Fibroblast of lung (primary cell): ENCODE results near the gene RTN4. TPM values are rescaled to one million over a fixed set of nuclear protein-coding genes. Genes with fewer than 3 reads are reported as not detected.
"Not testable (repeated sequence)": the region's sequence is repeated elsewhere in the genome, so short reads cannot be mapped to it uniquely, and the experiment has no call there.

ENCODE experiments used
- DNase-seq, 2 donors: peaks; one replicate each; pipeline versions ENCODE4 v3.0.0 to v3.0.0-alpha.2; 2010; ENCODE audit warnings: low read depth in 2 of 2
- H2AFZ ChIP-seq: 2 replicates; pipeline ENCODE4 v1.5.1; 2012; ENCODE audit warnings: low read length, control low read depth, inconsistent platforms
- H3K27ac ChIP-seq: 2 replicates; pipeline ENCODE4 v1.5.1; 2011; ENCODE audit warnings: low read length, control low read depth; ENCODE audit not compliant: insufficient read depth
- H3K27me3 ChIP-seq: 2 replicates; pipeline ENCODE4 v1.5.1; 2011; ENCODE audit warnings: mild to moderate bottlenecking, low read length; ENCODE audit not compliant: control insufficient read depth, insufficient read depth
- H3K36me3 ChIP-seq: 2 replicates; pipeline ENCODE4 v1.5.1; 2011; ENCODE audit warnings: low read length; ENCODE audit not compliant: control insufficient read depth, insufficient read depth
- H3K4me1 ChIP-seq: 2 replicates; pipeline ENCODE4 v1.5.1; 2011; ENCODE audit warnings: low read length; ENCODE audit not compliant: control insufficient read depth, insufficient read depth; ENCODE audit errors: extremely low read depth
- H3K4me2 ChIP-seq: 2 replicates; pipeline ENCODE4 v1.5.1; 2011; ENCODE audit warnings: low read length, control low read depth; ENCODE audit not compliant: insufficient read depth; ENCODE audit errors: extremely low read depth
- H3K4me3 ChIP-seq, 4 experiments: fragments of 200-600 bp in 1 of 4; sonication (generic) in 1 of 4; replicated peaks in 1 of 4; 2 replicates each; pipeline ENCODE4 v1.5.1; 2011 to 2016; ENCODE audit warnings: low read length in 4 of 4, low read depth in 3 of 4, mild to moderate bottlenecking in 3 of 4, control low read depth in 2 of 4, inconsistent platforms in 1 of 4, mixed read lengths in 1 of 4; ENCODE audit not compliant: insufficient read depth in 1 of 4; ENCODE audit errors: control extremely low read depth in 1 of 4
- H3K79me2 ChIP-seq: 2 replicates; pipeline ENCODE4 v1.5.1; 2012; ENCODE audit warnings: mild to moderate bottlenecking, low read length, inconsistent platforms; ENCODE audit not compliant: control insufficient read depth, insufficient read depth
- H3K9ac ChIP-seq: 2 replicates; pipeline ENCODE4 v1.5.1; 2011; ENCODE audit warnings: mild to moderate bottlenecking, low read length, control low read depth; ENCODE audit not compliant: insufficient read depth
- H3K9me3 ChIP-seq: 2 replicates; pipeline ENCODE4 v1.5.1; 2012; ENCODE audit warnings: low read depth, low read length; ENCODE audit not compliant: control insufficient read depth, insufficient read depth
- H4K20me1 ChIP-seq: 2 replicates; pipeline ENCODE4 v1.5.1; 2011; ENCODE audit warnings: low read length; ENCODE audit not compliant: control insufficient read depth, insufficient read depth; ENCODE audit errors: extremely low read depth
- CTCF ChIP-seq, 2 donors: IDR thresholded peaks in 1 of 2; conservative IDR thresholded peaks in 1 of 2; 1 replicate in 1 of 2; 2 replicates in 1 of 2; pipeline ENCODE4 v1.5.1; 2011 to 2012; ENCODE audit warnings: low read length in 2 of 2, control low read depth in 1 of 2, inconsistent platforms in 1 of 2, low read depth in 1 of 2, mild to moderate bottlenecking in 1 of 2
- EZH2 ChIP-seq: IDR thresholded peaks from 2 replicates; pipeline ENCODE4 v1.5.1; 2012; ENCODE audit warnings: low read length, control low read depth, mild to moderate bottlenecking; ENCODE audit errors: missing control alignments
- polyA plus RNA-seq, 2 donors: library from polyadenylated mRNA; depleted of rRNA in 1 of 2; stranded (reverse) in 1 of 2; unstranded in 1 of 2; fragments of >200 nt; gene quantifications; 2 replicates each; pipeline ENCODE4 v1.2.1, GENCODE V29; 2011 to 2012; ENCODE audit warnings: missing spikeins in 1 of 2
- total RNA-seq: library from RNA; depleted of rRNA; stranded (reverse); fragments of >200 nt; gene quantifications from 2 replicates; pipeline ENCODE4 v1.2.1, GENCODE V29; 2014

Gene RTN4
- total and polyA plus RNA-seq, 2 donors (not counting 1 experiment from before 2014, with no cell fraction given): 560 to 1,326 TPM

- Histone ChIP-seq H3K4me2 (no peak overlapping the region), H3K27me3 (no peaks in the 10 kb centered on the region), H2AFZ (no peak overlapping the region), H3K36me3 (no peaks in the 10 kb centered on the region), H3K4me1 (no peaks in the 10 kb centered on the region), H3K79me2 (peaks cover 3% of the 10 kb centered on the region), H4K20me1 (no peaks in the 10 kb centered on the region), H3K4me3 (no peak overlapping the region), H3K27ac (no peak overlapping the region), H3K9ac (no peak overlapping the region), H3K9me3 (no peaks in the 10 kb centered on the region)
- TF ChIP-seq CTCF (conservative IDR thresholded peaks at IDR 0.05 in 1 of 2, IDR thresholded peaks at IDR 0.05 in 1 of 2; ENCODE audit: low read depth in 1 of 2, low read length in 2 of 2) (no peak), EZH2 (no peak)
- DNase-seq: no peak
These were observed 7.2 kb upstream of the RTN4 start for GRCh38 chr2:55057474-55057873.

GRCh38 chr2:55056024-55056521 lies 5.8 kb upstream of the RTN4 start:
- no peak for TF ChIP-seq EZH2
- TF ChIP-seq CTCF (conservative IDR thresholded peaks at IDR 0.05 in 1 of 2, IDR thresholded peaks at IDR 0.05 in 1 of 2; ENCODE audit: low read depth in 1 of 2, low read length in 2 of 2): no peak
- Histone ChIP-seq H3K9me3 (no peaks in the 10 kb centered on the region), H2AFZ (no peak overlapping the region), H3K4me3 (no peak overlapping the region), H3K4me1 (no peaks in the 10 kb centered on the region), H3K27ac (no peak overlapping the region), H3K4me2 (no peak overlapping the region), H3K36me3 (no peaks in the 10 kb centered on the region), H3K27me3 (no peaks in the 10 kb centered on the region), H3K9ac (no peak overlapping the region), H3K79me2 (peaks cover 7% of the 10 kb centered on the region), H4K20me1 (no peaks in the 10 kb centered on the region)
- peak in 1 of 2 donors; percentile 67 for DNase-seq

DNA sequence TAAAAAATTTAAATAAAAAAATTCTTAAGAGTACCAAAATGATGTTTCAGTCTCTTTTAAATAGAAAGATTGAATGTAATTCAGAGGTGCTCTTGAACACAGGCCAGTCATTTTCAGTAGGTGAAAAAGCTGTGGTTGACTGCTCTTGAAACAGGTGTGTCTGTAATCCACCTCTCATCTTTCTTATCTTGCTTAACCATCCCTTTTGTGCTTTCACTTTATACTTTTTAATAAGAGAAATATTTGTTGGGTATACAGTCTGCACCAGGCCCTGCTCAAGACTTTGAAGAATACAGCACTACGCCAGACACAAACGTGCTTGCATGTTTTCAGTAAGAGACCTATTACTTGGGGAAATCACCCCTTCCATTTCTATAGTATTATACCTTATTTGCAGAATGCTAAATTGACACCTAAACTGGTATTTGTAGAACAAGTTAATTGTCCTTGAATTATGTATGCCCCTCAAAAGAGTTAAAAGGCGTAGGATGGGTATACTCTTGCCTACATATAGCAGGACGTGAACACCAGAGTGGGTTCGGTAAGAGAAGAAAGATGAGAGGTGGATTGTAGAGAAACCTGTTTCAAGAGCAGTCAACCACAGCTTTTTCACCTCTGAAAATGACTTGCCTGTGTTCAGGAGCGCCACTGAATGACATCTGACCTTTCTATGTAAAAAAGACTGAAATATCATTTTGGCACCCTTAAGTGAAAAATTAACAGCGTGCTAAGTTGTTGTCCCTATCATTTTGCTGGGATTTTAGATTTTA lies 4.0 kb upstream of the RTN4 start:
- Histone ChIP-seq H3K4me1 (no peaks in the 10 kb centered on the region), H3K79me2 (peaks cover 16% of the 10 kb centered on the region), H3K27ac (no peak overlapping the region), H2AFZ (no peak overlapping the region), H3K27me3 (no peaks in the 10 kb centered on the region), H3K4me2 (no peak overlapping the region), H3K4me3 (no peak overlapping the region), H3K9me3 (no peaks in the 10 kb centered on the region), H4K20me1 (no peaks in the 10 kb centered on the region), H3K9ac (no peak overlapping the region), H3K36me3 (no peaks in the 10 kb centered on the region)
- TF ChIP-seq CTCF (conservative IDR thresholded peaks at IDR 0.05 in 1 of 2, IDR thresholded peaks at IDR 0.05 in 1 of 2; ENCODE audit: low read depth in 1 of 2, low read length in 2 of 2) (no peak), EZH2 (no peak)
- DNase-seq: no peak

GRCh38 chr2:55053225-55053624 lies 3.0 kb upstream of the RTN4 start:
- DNase-seq, H3K9me3 ChIP-seq, H3K27me3 ChIP-seq, H3K9ac ChIP-seq, H3K27ac ChIP-seq, H4K20me1 ChIP-seq, H3K4me1 ChIP-seq, H3K36me3 ChIP-seq, H2AFZ ChIP-seq: not testable (repeated sequence)
- peak overlapping the region in 1 of 4 experiments; percentile 17 for H3K4me3 ChIP-seq
- peaks cover 27% of the 10 kb centered on the region for H3K79me2 ChIP-seq
- peak overlapping the region; percentile 41 for H3K4me2 ChIP-seq
